Measurements from ENCODE around the gene GARNL3.

DNA sequence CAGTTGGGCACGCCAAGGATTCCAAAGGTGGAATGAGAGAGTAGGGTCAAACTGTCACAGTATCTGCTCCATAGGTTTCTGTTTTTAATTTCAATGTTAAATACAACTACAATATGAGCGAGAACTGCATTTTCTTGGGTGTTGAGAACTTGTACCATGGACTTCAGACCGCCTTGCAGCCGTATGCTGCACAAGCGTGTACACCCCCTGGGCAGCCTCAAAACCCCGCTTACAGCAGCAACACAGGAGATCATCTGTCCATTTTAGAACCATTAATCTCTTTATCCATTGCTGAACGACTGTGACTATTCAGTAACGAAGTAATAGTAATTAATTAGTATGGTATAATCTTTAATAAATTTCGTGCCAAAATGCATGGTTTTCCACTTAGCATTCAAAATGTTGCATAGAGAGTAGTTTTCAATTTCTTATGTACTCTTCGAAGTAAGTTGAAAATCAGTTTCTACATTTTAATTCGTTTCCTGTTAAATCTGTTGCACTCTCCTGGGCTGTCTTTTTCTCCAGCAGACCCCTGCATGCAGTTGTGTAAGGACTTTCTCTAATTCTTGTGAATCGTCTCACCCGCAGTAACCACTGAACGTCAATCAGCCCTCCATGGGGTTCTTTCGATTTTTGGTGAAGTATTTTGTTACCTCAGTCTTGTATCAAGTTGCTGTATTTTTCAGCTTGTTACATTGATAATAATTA lies 42.0 kb upstream of the GARNL3 start:
- TF ChIP-seq CTCF (IDR thresholded peaks at IDR 0.05) (no peak), POLR2A (IDR thresholded peaks at IDR 0.05) (no peak), EP300 (IDR thresholded peaks at IDR 0.05) (no peak)
